ENCODE data around the gene ADD3.

- TF ChIP-seq EZH2 (IDR thresholded peaks at IDR 0.05; ENCODE audit: insufficient read depth, poor library complexity, severe bottlenecking) (no peak), EZH2phosphoT487 (IDR thresholded peaks at IDR 0.05; ENCODE audit: insufficient read depth, low read depth) (no peak)
These were observed 8.3 kb downstream of the ADD3 start for GRCh38 chr10:110016039-110016438.

All from GM23248 (cell line).